Stimulated activated CD8-positive, alpha-beta memory T cell treated with anti-CD3 and anti-CD28 coated beads, Interleukin-7, amount 100 ng/mL, for 4 hours (primary cell): ENCODE data around the gene AMY2B.
A peak's percentile ranks its signal among the peaks of the same experiment; 100 is the strongest.
"Not testable (repeated sequence)": the region's sequence is repeated elsewhere in the genome, so short reads cannot be mapped to it uniquely, and the experiment has no call there.

Source experiments
- DNase-seq, 2 donors: peaks; one replicate each; pipeline ENCODE4 v3.0.0-alpha.2; 2020; ENCODE audit warnings: low read depth in 2 of 2

Gene AMY2B

GRCh38 chr1:103571289-103571688, at the start of gene AMY2B:
AMY2B (plus strand) TSS chr1:103571589; CDS start chr1:103571603, 14 bp downstream.
- not testable (repeated sequence) for DNase-seq

- no peak for DNase-seq
Observed at GRCh38 chr1:103523346-103523745, 48.0 kb upstream of the AMY2B start.

- no peak for DNase-seq
Observed at GRCh38 chr1:103525114-103525606, 46.2 kb upstream of the AMY2B start.

- peak; percentile 74 to 76 for DNase-seq
Observed at GRCh38 chr1:103525607-103526507, 45.5 kb upstream of the AMY2B start, which contains the start of gene RNPC3. RNPC3 (plus strand) TSS chr1:103525699; CDS start chr1:103526071, 372 bp downstream.

- DNase-seq, result no peak
Observed at GRCh38 chr1:103527331-103527730, 44.1 kb upstream of the AMY2B start.

- DNase-seq, result peak in 1 of 2 donors; percentile 5
Observed at GRCh38 chr1:103529746-103530145, 41.6 kb upstream of the AMY2B start.

GRCh38 chr1:103538226-103538625, 33.2 kb upstream of the AMY2B start:
- no peak for DNase-seq

GRCh38 chr1:103541431-103541830, 30.0 kb upstream of the AMY2B start:
- DNase-seq, result no peak

GRCh38 chr1:103546496-103546895, 24.9 kb upstream of the AMY2B start:
- no peak for DNase-seq

GRCh38 chr1:103547840-103548239, 23.5 kb upstream of the AMY2B start:
- DNase-seq, result no peak

- no peak for DNase-seq
Observed at GRCh38 chr1:103560427-103560826, 11.0 kb upstream of the AMY2B start.

- not testable (repeated sequence) for DNase-seq
Observed at GRCh38 chr1:103561124-103561523, 10.3 kb upstream of the AMY2B start.

GRCh38 chr1:103561643-103562395, 9.6 kb upstream of the AMY2B start:
- no peak for DNase-seq

- no peak for DNase-seq
Observed at GRCh38 chr1:103563056-103563455, 8.3 kb upstream of the AMY2B start.

- no peak for DNase-seq
Observed at GRCh38 chr1:103569493-103569892, 1.9 kb upstream of the AMY2B start.

GRCh38 chr1:103576065-103576464, 4.7 kb downstream of the AMY2B start:
- no peak for DNase-seq

- not testable (repeated sequence) for DNase-seq
Observed at GRCh38 chr1:103576784-103577183, 5.4 kb downstream of the AMY2B start.

- DNase-seq, result no peak
Observed at GRCh38 chr1:103582464-103582863, 11.1 kb downstream of the AMY2B start.

GRCh38 chr1:103583887-103584286, 12.5 kb downstream of the AMY2B start:
- DNase-seq, result no peak

GRCh38 chr1:103584537-103584936, 13.1 kb downstream of the AMY2B start:
- no peak for DNase-seq

- not testable (repeated sequence) for DNase-seq
Observed at GRCh38 chr1:103602740-103603139, 31.4 kb downstream of the AMY2B start.

GRCh38 chr1:103616362-103616761, 45.0 kb downstream of the AMY2B start:
- DNase-seq, result no peak
